NCI-H774 (cell line): Measurements from ENCODE around the gene OBP2A.

Experiments
- DNase-seq: peaks from one replicate; lab custom pipeline; 2025; lab: John Stamatoyannopoulos, UW

The OBP2A gene

DNA sequence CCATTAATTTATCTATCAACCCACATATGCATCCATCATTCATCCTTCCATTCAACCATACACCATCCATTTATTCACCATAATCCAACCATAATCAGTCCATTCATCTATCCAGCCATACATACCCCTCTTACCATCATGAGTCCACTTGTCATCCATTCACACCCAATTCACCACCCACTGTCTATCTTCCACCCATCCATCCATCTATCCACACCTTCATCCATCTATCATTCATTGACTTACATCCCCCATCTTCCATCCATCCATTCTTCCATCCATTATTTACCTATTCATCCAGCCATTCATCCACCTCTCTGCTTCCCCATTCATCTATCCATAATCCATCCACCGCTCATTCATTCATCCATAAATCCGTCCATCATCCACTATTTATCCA, 33.4 kb downstream of the OBP2A start:
- DNase-seq = no peak

DNA sequence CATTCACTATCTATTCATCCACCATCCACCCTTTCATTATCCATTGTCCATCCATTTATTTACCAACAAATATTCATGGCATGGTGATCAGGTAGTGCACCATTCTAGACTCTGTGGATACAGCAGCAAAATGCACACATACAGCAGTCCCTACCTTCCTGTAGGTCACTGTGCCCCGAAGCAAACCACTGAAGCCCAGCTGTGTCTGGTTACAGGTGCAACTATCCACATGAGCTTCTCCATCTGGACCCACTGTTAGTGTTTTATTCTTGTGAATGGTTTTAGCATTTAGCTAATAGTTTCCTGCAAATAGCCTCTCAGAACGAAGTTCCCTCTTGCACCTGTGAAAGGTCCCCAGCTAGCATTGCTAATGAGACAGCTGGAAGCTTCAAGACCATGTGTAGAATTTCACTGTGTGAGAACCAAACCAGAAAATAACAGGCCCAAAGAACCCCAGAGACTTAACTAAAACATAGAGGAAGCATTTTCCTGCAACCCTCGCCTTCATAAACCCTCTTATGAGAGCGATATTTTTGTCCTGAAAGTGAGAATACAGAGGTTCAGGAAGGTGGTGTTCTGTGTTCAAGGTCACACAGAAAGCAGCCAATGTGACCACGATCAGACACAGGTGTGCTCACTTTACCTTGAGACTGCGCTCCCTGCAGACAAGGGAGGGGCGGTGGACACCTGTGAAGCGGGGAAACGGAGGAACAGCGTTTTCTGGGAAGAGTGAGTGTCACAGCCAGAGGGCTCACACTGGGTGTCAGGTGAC, 34.1 kb downstream of the OBP2A start:
- DNase-seq = no peak

DNA sequence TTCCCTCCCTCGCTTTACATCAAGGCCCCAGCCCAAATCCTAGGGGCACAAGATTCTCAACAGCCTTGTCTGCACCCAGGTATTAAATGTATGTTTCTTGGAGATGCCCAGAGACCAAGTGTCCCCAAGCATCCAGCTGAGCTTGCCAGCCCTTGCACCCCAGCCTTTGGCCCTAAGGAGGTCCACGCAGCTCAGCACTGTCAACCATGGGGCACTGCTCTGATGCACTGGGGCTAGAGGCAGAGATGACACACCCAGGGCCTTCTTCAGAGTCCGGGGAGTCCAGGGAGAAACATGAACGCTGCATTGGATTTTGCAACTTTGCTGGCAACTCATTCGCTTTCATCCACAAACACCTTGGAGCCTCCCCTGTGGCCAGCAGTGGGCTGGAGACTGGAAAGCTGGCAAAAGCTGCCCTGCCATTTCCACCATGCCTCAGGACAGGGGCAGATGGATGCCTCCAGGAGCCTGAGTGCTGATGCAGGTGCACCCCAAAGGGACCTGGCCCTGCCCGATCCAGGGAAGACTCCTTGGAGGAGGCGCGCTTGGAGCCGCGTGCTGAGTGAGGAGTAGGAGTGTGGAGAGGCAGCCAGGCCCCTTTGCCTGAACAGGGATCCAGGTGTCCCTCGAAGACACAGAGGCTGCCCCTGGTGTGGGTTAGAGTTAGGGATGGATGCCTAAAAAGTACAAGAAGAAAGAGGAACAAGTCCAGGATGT, 34.9 kb downstream of the OBP2A start:
- DNase-seq = no peak

DNA sequence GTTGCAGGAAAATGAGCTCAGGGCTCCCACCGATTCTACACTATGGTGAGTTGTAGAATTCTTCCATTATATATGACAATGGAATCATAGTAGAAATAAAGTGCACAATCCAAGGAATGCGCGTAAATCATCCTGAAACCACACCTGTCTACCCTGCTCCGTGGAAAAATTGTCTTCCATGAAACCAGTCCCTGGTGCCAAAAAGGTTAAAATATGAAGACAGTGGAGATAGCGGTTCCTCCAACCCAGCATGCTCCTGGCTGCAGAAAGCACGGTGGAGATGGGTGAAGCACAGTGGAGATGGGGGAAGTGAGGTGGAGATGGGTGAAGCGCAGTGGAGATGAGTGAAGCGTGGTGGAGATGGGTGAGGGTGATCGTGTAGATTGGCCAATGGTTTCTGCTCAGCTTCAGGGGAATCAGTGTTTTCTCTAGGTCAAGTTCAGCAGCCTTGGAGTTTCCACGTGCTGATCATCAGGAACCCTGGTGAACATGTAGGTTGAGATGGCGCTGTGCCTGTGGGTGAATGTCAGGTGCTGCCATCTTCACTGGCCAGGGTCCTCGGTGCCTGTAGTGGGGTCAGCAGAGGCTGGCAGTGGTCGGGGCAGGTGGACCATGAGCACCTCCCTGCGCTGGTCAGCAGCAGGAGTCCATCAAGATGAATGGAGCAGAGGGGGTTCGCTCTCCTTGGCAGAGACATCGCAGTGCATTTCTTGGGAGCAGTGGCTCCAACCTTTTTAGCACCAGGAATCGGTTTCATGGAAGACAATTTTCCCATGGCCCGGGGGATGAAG, 35.9 kb downstream of the OBP2A start:
- no peak for DNase-seq

GRCh38 chr9:135582541-135582940, 36.6 kb downstream of the OBP2A start:
- no peak for DNase-seq

DNA sequence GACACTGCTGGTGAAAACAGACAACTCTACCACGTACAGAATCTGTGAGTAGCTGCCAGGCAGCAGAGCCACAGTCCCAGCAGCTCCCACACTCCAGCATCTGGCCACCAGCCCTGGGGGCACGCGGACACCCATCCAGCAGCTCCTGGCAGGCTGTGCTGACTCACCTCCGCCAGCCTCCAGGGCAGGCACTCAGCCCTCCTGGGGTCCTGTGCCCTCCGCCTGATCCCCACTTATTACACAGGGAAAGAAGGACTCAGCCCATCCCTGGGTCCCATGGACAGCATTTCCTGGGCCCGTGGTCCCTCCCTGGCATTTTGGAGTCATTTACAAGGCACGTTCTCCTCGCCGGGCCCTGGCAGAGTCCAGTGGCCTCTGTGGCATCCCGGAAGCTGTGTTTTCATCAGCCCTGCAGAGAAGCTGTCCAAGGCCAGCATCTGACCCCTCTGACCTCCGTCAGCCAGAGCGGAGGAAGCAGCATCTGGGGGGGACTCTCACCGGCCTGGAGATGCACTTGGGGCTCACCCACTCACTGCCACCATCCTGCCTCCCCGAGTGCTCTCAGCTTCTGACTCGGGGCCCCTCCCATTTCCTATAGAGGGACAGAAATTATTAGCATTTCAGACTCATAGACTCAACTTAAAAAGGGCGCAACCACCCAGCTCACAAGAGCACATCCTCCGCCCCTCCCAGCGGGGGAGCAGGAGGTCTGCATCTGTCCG, 37.2 kb downstream of the OBP2A start:
- DNase-seq = no peak

- no peak for DNase-seq
Observed at GRCh38 chr9:135583688-135584011, 37.7 kb downstream of the OBP2A start.

DNA sequence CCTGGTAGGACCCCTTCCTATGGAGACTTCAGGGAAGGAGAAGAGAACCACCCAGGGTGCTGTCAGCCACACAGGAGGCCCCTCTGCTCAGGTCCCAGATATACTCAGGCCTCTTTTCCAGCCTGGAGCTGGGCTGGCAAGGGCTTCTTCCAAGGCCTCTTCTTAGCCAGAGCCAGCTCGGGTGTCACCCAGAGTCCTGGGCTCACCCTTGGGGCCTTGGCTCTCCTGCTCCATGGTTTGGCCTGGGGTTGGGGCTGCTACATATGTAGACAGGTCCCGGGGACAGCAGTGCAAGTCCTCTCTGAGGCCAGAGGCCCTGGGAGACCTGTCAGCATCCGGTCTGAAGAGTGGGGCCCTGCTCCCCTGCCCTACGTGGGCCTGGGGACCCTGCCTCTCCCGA, 38.4 kb downstream of the OBP2A start:
- DNase-seq = no peak

GRCh38 chr9:135584934-135585333, 39.0 kb downstream of the OBP2A start:
- no peak for DNase-seq

DNA sequence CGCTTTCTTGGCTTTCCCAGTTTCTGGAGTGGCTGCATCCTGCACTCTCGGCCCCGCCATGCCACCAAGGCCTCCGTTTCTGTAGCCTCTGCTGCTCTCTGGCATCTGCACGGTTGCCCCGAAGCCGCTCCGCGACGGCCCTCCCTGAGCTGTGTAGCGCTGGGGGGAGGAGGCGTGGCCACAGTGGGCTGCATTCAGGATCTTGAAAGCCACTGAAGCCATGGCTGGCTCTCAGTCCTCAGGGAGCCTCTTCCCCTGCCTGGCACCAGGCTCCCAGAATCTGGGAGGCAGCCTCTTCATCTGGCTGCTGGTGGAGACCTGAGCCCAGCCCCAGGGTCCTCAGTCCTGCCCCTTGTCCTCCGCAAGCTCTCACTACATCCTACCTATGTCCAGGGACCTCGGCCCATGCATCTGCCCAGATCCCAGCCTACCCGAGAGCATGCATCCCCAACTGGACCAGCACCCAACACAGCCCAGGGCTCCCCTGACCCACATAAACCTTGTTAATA, 40.7 kb downstream of the OBP2A start:
- no peak for DNase-seq

DNA sequence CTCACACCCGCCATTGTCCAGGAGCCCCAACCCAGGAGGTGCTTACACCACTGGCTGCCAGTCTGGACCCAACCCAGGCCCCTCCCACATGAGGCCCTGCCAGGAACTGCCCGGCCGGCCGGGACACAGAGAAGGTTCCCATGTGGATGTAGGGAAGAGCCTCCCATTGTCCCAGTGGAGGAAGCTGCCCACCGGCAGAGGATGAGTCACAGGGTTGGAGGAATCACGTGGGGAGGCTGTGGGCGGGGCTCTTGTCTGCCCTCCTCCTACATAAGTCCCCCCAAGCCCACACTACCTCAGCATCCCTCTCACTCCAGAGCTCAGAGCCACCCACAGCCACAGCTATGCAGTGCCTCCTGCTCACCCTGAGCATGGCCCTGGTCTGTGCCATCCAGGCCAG, 41.7 kb downstream of the OBP2A start:
- DNase-seq = no peak

DNA sequence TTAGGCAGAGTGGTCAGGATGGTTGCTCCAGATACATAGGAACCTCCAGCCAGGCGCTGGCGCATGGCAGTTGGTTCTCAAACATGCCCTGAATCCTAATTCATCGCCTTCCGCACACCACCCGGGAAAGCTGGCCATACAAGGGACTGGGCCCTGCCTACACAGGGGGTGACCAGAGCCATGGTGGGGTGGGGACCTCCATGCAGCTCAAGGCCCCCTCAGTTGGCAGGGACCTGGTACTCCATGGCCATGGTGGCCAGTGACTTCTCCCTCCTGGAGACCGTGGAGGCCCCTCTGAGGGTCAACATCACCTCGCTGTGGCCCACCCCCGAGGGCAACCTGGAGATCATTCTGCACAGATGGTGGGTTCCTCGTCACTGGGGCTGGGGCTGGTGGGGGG, 42.4 kb downstream of the OBP2A start:
- DNase-seq = no peak

- no peak for DNase-seq
Observed at GRCh38 chr9:135588886-135589595, 43.1 kb downstream of the OBP2A start.

- no peak for DNase-seq
Observed at GRCh38 chr9:135589596-135590485, 43.9 kb downstream of the OBP2A start.

DNA sequence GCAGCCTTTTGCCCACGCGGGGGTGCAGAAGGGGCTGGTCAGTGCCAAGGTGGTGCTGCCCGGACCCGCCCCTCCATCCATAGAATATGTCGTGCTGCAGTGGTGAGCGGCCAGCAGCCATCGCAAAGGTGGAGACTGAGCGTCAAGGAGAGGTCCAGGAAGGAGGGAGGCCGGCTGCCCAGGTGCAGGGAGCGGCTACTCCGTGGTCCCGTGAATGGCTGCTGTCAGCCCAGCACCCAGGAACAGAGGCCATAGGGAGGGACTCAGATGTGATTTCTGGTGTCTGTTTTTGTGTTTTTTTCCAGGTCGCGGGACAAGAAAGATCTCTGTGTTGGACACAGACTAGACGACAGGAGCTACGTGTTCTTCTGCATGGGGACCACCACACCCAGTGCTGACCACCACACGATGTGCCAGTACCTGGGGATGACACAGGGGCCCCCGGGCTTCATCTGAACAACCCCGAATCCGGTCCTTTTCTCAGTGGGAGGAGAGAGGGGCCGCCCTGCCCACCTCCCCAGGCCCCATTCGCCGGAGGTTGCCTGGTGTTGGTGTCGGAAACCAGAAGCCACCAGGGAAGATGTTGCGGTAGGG, 44.7 kb downstream of the OBP2A start:
- DNase-seq = no peak

- DNase-seq = no peak
Observed at GRCh38 chr9:135591506-135592330, 45.8 kb downstream of the OBP2A start.

- no peak for DNase-seq
Observed at GRCh38 chr9:135592331-135592590, 46.3 kb downstream of the OBP2A start.

- DNase-seq = no peak
Observed at GRCh38 chr9:135592625-135593024, 46.7 kb downstream of the OBP2A start.

GRCh38 chr9:135596211-135596610, 50.3 kb downstream of the OBP2A start:
- no peak for DNase-seq
